Activated CD8-positive, alpha-beta memory T cell treated with anti-CD3 and anti-CD28 coated beads for 1 hour (primary cell): ENCODE results near the gene SUFU.

ENCODE experiments used
- DNase-seq, 2 donors: peaks; one replicate each; pipeline ENCODE4 v3.0.0-alpha.2; 2020; ENCODE audit warnings: low read depth in 1 of 2; ENCODE audit errors: extremely low read depth in 1 of 2

SUFU gene

DNA sequence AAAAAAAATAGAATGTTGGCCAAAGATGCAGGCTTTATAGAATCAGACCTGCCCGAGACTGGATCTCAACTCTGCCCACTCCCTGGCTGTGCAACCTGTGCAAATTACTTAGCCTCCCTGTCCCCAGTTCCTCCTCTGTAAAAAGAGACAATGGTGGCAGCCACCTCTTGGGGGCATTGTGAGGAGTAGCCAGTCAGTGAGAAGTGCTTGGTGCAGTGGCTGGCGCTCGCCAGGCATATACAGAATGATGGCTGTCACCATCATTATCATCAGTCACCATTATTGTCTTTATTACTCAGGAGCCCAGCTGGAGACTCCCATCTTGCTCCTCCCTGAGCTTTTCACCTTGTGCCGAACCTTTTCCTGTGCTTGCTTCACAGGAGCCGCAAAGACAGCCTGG lies 111.1 kb downstream of the SUFU start:
- DNase-seq, result no peak

DNA sequence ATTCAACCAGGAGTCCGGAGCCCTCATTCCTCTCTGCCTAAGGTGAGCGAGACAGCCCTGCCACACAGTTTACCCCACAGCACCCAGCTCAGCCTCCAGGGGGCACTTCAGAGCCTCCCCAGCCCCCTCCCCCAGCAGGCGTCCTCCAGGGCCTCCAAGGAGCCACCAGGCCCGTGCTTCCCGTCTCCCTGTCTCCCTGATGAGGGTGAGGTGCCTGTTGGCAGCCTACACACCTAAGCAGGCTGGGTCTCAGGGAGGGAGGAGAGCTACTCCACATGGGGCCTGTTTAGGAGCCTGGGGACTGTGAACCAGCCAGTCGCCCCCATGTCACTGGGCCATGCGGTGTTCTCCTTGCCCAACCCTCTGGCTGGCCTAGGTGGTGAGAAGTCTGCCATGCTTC lies 111.6 kb downstream of the SUFU start:
- DNase-seq, result no peak

DNA sequence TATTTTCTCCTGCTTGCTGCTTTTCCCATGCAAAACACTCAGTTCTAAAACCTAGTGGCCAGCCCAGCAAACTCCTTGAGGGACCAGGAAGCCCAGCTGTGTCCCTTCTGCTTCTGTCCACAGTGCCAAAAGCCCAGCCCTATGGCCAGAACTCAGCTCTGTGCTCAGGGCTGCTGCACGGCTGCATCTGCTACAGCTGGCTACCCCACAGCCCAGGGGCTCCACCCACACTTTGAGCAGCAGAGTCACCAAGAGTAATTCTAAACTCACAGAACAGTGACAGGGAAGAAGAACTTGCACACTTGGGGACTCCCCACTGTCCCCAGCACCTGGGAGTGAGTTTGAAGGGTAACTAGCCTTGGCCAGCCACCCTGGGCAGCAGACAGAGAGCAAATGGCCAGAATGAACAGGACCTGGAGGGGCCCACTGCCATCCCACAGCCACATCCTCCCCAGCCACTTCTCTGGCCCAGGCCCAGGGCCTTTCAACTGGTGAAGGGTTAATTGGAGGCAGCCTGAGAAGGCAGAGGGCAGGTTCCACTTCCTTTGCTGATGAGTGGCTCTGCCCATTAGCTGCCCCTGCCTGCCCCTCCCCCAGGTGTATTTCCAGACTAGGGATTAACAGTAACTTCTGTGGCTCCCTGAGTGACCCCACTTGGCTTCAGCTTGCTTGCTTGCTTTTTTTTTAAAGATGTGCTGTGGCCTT lies 112.4 kb downstream of the SUFU start:
- no peak for DNase-seq

DNA sequence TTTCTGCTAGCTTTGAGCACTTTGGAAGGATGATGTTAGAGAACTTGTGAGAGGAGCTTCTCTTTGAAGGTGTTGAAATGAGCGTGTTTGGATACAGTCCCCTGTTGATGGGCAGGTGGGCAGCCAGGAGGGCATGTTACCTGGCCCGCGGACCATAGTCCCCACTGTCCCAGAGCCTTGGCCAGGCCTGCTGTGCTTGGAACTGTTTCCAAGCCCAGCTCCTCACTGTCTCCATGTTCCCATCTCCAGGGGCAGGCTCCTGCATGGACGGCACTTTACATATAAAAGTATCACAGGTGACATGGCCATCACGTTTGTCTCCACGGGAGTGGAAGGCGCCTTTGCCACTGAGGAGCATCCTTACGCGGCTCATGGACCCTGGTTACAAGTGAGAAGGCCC lies 113.3 kb downstream of the SUFU start:
- DNase-seq, result no peak

DNA sequence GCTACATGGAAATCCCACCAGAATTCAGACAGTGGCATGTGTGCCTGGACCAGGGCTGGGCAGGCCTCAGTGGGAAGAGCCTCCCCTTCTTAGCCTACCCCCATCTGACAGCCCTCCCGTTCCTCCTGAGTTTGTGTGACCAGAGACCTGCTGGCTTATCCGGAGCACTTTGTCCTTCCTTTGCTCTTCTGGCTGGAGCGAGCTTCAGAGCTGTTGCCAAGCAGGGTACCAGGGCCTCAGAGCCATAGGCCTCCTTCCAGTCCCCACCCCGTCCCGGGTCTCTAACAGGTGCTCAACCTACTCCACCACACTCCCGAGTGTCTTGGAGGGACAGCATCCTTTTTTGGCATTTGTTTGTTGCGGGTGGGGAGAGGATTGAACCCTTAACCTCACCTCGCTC lies 114.0 kb downstream of the SUFU start:
- no peak for DNase-seq

DNA sequence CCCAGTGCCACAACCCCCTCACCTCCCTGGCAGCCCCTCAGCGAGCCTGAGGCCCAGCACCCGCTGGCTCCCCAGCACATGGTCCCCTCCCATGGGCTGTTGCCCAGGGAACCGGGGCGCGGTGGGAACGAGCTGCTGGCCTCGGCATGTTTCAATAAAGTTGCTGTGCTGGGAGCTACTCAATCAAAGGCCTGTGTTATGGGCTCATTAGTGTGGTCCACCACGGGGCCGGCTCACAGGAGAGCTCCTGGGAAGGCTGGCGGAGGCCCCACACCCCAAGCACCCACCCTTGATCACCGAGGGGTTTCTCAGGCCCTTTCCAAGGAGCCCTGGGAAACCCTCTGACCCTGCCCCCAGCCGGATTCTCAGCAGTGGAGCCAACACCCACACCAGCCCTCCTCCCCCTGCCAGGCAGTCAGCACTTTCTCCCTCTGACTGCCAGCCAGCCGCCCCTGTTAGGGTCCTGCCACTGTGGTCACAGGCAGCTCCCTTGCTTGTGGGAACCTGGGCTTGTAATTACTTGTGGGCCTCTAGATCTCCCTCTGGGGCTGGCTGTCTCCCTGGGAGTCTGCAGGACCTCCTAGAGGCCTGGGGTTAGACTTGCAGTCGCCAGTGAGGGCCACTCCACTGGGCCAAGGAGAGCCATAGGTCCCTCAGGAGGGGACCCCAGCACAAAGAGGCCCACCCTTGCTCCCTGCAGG lies 115.7 kb downstream of the SUFU start:
- DNase-seq, result no peak

DNA sequence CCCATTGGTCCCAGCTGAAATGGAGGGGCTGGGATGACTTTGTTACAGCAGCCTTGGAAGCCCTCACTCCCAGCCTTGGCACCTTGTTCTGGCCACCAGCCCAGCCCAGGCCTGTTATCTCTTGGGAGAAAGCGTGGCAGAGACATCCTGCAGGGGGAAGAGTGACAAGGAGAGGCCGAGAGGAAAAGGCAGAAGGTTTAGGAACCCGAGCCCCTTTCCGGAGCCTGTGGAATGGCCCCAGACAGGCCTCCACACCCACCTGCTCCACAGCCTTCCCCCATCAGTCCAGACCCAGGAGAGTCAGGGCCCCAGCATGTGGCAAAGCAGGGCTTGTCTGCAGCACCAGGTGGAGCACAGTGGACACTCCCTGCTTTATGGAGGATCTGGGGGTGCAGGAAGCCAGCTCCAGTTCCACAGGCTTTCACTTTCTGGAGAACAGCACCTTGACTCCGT lies 116.4 kb downstream of the SUFU start:
- no peak for DNase-seq

DNA sequence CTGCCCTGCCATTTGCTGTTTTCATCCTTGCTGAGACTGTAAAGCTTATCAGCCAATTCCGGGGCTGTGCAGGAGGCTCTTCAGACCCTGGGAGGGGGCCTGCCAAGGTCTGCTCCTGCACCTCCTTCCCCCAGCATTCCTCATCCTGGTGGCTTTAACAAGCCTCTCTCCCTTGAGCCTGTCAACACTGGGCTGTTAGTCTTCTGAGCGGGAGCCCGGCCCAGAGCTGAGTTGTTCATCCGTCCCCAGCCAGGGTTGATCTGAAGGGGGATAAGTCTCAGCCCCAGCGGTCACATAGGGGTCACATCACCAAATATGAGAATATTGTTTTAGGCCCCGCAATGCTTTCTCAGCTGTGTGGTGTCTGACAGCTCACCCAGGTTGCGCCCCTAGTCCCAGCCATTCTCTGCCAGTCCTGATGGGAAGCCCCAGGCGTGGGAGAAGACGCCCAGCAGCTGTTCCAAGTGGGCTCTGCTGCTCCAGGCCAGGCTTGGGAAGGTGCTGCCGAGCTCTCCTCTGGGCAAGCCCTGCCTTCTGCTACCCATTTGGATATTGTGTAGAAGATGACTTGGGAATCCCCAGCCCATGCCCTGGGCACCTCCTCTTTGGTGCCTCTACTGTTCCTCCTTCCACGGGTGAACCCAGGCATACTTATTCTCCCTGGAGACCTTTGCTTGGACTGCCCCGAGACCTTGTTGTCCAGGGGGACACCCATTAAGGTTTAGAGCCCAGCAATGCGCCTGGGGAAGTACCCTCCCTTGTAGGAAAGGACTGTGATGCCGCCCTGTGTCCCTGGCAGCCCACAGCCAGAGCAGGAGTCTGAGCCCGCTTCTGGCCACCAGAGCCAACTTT lies 117.0 kb downstream of the SUFU start:
- DNase-seq, result no peak

DNA sequence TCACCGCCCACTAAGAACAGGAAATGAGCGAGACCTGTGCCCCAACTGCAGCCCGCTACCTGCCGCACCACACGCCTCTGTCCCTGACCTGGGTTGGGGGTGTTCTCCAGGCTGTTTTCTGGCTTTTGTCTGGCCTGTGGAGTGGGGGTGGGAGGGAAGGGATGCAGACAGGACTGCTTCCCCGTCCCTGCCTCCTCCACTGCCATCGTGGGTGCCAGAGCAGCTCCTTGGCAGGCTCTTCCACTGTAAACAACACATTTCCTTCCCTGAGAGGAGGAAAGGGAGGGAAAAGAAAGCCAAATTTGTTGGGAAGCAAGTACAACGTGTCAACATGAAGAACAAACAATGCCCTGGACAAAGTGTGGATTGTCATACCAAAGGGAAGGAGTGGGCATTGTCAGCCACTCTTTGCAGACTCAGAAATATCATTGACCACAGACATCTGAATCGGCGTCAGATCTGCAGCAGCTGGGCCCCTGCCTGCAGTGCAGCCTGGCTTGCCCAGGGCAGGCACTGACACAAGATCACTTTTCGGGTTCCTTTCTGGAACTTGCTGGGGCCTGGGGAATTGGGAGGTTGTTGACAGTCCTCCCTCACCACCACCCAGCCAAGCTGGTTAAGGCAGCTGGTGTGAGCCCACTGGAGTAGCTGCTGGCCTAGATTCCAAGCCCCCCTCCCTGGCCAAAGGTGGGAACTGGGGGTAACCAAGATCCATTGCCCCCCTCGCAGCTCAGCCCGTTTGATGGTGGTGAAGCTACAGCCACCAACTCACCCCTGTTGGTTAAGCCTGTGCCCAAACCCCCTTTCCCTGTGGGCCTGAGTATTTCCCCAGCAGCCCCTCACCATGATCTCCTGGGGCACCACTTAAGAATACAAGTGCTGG lies 117.9 kb downstream of the SUFU start:
- DNase-seq, result no peak

DNA sequence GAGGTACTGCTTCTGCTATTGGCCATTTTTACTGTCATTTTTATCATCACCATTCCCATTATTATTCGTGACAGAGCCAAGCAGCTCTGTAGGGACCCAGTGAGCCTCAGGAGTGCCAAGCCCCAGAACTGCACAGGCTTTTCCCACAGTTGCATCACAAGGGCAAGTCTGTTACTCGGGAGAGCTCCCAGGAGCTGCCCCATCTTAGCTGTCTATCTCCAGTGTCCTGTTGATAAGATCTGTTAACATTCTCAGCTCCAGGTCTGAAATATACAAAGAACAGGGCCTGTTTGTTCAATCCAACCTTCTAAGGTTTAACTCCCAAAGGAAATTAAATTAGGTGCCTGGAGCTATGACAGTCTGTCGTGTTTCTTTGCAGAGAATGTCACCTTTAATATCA lies 120.3 kb downstream of the SUFU start:
- no peak for DNase-seq

DNA sequence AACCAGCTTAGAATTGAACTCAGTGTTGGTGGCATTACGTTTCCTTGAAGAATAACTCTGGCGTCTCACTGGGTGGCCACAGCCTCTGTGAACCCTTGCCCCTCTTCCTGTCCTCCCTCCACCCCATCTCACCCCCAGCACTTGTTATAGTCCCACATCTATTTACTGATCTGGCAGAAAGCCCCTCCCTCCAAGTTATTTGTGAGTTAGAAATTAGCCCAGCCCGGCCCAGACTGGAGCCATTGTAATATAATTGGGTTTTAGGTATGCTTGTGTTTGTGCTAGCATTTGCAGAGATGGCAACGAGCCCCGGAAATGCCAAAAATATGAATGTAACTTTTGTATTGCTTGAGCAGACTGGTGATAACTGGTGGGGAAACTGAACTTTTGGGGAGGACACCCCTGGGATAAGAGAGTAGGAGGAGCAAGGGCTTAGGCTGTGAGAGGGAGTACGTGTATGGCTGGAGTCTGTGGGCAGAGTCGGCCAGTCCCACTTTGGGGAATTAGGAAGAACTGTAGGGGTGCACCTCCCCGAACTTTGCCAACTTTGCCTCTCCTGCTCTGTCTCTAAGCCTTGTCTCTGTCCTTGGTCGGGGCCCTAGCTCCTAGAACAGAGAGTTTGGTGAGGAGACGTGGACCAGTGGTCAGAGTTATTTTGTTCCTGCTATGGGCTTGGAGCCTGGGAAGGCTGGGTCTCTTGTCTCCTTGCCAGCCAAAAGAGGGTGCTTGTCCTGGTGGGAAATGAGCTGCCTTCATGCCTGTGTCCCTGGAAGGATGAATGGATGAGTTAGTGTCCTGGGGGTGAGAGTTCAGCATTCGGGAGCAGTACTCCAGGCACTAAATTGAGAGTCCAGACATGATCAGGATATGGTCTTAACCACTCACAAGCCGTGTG lies 121.2 kb downstream of the SUFU start:
- no peak for DNase-seq

DNA sequence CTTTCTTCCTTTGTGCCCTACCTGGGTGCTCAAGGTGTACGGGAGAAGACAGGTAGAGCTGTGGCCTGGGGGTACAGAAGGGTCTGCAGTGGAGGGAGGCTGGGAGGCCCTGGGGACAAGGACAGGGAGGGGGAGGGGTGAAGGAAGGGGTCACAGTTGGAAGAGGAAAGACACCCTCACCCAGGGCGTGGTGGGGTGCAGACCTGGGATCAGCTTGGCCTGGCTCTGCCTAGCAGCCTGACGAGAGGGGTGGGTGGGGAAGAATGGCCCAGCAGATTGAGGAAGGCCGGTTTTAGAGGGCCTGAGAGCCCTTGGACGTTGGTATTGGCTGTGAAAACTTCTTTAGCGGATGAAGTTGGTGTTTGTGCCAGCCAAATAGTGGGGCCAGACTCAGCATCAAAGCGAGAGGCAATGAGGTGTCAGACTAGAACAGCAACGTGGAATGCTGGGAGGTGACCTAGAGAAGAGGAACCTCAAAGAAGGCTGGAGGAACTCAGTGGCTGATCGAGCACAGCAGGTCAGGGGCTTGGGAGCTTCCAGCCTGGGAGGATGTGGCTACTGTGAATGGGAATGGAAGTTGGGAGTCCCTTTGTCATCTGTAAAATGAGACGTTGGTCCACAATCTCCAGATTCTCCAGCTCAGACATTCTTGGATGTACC lies 122.4 kb downstream of the SUFU start:
- no peak for DNase-seq

DNA sequence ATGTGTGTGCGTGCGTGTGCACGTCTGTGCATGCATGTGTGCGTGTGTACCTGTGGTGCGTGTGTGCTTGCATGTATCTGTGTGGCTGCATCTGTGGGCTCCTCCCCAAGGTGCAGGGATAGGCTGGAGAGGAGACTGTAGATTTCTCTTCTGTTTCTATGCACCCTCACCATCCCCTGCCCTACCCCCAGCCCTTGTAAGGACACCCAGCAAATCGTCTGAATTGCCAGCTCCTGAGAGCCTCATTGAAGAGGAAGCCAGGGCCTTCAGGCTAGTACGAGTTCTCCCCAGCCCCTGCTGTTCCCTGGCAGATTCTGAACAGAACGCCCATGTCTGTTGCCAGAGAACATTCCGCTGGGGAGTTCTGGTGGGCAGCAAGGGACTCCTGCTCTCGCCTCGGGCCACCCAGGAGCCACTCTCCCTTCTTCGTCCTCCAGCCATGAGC lies 123.5 kb downstream of the SUFU start:
- DNase-seq, result no peak

DNA sequence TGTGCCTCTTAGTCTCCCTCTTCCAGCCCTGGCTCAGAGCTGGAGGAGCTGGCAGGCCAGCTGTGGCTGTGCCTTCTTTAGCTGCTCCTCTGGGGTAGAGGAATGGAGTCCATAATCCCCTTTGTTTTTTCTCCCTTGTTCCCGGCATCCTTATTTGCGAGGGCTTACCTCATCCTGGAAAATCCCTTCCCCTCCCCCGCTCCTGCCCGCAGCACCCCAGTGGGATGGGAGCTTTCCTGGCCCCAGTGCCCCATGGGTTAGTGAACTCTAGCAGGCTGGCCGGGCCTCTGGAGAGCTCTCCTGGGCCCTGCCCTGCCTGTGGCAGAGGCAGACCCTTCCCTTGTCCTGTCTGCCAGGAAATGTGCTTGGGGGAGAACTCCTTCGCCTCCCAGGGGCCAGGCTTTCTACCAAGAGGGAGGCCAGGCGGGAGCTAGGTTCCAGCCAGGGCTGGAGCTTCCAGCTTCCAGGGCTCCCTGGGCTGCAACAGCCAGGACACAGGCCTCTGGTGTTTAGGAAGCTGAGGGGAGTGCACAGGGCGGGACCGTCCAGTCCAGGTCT lies 124.0 kb downstream of the SUFU start:
- no peak for DNase-seq

DNA sequence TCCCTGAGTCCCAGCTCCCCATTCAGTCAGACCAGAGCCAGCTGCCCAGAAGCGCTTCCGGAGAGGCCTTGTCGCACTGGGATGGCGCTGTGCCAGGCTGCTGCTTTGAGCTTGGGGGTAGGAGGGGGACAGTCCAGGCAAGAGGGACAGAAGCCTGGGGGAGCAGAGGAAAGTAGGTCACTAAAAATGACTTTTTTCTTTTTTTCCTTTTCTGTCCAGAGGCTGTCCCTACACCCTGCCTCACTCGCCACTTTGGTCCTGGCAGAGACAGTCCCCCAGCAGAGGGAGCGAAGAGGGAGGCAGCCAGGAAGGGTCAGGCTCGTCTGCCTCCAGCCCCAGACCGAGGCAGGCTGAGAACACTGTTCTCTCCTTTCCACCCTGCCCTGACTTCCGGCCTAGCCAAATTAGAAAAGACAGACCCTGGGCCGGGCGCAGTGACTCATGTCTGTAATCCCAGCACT lies 124.7 kb downstream of the SUFU start:
- DNase-seq, result no peak

DNA sequence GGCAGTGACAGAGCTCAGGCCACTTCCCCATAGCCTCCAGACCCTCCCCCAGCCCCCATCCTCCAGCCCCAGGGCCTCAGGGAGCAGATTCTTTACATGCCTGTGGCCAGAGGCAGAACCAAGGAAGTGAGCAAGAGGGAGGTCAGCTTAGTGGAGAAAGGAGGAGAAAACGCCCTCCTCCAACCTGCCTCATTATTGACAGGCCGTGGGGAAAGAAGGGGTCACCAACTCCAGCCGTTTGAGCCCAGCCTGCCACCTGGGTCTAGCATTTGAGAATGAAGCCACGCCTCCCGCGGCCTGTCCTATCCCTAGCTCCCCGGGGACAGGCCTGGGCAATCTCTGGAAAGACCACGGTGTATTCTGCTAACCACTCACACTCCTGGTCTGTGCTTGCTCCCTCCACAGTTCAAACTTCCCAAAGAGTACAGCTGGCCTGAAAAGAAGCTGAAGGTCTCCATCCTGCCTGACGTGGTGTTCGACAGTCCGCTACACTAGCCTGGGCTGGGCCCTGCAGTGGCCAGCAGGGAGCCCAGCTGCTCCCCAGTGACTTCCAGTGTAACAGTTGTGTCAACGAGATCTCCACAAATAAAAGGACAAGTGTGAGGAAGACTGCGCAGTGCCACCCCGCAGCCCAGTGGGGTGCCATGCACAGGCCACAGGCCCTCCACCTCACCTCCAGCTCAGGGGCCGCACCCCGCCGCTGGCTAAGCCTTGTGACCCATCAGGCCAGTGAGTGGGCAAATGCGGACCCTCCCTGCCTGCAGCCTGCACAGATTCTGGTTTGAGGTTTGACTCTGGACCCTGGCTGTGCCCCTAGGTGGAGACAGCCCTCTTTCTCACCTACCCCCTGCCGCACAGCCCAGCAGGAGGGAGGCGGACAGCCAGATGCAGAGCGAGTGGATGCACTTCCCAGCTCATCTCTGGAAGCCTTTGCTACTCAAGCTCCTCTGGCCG lies 126.2 kb downstream of the SUFU start:
- no peak for DNase-seq

DNA sequence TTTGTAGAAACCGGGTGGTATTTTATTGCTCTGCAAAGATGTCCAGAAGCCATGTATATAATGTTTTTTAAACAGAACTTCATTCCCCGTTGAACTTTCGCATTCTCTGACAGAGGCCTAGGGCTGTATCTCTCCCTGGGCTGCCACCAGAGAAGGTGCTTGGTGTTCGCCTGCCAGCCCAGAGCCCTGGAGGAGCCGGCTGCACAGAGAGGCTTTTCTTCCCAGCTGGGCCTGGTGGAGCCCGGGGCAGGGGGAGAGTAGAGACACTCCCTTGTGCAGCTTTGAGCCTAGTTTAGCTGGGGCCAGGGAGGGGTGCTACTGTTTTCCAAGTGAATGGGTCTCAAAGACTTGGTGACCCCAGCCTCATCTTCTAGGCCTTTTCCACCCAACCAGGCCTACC lies 126.9 kb downstream of the SUFU start:
- DNase-seq, result no peak
